CD1c-positive myeloid dendritic cell (primary cell): ENCODE results near the gene FMNL2.

Source experiments
- DNase-seq: peaks from one replicate; pipeline ENCODE4 v3.0.0-alpha.2; 2016; ENCODE audit errors: extremely low spot score

Gene FMNL2

DNA sequence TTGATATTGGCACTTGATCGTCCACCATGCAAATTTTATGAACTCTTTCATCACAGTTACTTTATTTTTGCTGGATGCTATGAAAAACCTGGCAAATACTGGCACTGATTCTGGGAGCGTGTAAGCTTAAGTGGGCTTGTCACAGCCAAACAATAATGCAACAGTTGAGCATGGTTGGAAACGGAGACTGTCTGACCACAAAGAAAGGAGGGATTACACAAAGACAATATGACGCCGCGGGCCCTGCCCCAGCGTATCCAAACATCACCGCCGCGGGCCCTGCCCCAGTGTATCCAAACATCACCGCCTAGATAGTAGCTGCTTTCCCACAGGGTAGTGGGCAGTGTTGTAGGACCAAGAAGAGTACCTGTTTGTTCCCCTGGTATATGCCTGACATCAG is 246.4 kb downstream of the FMNL2 start:
- no peak for DNase-seq

DNA sequence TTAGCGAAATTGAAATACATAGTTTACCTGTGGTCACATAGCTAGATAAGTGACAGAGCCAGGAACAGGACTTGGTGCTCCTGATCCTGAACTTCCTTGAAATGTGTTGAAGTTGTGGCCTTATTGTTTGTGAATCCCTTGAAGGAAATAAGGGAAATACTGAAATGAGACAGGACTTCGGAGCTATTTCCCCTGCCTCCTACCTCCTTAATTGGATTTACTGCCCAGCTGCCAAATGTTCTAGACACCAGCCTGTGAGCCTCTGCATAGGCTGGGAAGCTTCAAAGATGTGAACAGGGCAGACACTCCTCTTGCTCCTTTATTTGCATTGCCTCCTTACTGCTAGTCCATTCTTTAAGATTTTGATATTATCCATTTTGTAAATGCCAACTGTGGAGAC is 247.1 kb downstream of the FMNL2 start:
- DNase-seq: no peak

DNA sequence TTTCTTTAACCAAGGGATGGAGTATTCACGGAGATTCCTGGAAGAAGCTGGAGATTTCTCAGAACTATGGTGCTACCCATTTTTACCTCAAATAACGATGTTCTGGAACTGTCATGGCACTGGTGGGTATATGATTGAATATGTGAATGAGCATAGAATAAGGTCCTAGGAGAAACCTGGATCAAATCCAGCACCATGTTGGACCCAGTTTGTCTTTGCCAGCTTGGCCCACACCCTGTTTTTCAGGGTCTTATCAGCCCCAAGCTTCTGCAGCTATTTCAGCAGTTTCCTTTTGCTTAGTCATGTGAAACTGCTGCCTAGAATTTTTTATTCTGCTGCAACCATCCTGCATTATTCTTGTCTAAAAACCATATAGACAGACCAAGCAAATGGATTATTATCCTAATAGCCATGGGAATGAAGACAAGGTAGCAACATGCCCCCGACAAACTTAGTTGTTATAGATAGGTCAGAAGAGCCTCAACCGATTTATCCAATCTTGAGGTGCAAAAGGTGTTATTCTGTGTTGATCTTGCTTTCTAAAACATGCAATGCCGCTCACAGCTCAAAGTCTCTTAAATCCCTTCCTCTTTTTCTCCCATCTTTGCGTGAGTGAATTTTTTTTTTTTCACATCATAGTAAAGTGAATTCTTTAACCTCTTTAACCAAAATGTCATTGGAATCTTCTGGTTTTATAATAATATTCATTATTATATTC is 248.7 kb downstream of the FMNL2 start:
- no peak for DNase-seq

DNA sequence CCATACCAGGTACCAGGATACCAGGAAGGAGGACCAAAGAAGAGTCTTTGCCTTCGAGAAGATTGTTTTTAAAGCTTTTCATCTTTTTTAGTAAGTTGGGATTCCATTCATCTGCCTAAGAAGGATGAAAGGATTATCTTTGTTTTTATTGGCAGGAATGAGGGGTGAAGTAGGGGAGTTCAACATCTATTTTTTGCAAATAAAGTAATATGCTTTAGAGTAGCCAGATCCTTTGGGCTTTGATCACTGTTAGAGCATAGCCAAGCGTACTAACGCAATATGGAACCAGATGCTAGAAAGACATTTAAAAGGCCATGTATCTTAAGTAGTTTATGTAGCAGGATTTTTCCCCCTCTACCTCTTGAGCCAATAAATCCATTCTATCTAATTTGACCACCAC is 249.3 kb downstream of the FMNL2 start:
- no peak for DNase-seq

DNA sequence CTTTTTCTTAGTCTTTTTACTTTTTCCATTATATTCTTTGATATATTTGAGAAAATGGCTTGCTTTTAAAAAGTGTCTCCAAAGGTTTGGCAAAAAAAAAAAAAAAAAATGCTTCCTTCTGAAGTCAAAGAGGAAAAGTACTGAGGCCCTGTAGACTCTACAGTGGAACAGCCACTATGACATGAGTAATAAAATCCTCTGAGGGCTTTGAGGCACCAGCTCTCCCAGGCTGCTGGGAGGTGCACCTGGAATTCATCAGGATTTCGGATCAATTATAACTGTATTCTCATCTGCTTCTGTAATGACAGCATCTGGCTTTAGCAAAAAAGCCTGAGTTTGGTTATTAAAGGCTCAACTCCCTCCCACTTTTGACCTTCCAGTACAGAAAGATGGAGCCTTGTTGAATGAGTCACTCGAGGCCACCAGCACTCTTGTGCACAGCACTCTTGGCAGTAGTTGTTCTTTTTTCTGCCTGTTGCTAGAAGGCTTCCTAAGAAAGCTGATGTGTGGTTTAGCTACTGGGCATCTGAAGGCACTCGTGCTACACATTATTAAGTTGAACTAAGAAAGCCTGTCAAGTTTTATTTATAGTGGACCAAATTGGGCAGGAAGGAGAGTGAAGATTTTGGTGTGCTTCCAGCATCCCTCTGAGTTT is 251.0 kb downstream of the FMNL2 start:
- peak; percentile 41 for DNase-seq

DNA sequence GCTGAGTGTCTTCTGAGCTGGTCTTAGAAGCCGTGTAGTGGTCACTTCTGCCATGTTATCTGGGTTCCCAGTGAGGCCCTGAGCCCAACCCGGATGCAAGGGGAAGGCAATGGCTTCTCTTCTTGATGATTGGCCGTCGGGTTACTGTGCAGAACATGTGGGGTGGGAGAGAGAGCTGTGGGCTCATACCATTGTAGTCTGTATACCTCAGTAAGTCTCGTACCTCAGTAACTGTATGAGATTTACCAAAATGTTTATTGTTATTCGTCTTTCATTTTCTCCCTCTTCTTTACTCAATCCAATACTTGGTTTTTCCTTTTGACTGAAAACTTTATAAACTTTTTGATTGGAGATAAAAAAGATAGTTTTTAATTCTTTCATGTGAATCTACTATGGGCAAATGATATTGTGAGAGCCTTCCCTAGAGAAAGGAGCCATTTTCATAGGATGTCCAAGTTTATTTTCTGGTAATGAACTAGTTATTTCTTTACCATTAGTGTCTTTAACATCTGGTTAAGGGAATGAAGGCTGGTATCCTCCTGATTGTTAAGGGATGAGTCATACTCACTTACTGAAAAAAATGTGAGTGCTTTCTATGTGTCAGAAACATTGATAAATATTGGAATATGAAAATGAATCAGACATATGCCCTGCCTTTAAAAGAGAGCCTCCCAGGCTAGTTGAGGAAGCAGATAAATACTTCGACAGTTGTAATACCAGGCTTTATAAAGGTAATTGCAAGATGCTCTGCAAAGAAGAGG is 252.4 kb downstream of the FMNL2 start:
- no peak for DNase-seq

DNA sequence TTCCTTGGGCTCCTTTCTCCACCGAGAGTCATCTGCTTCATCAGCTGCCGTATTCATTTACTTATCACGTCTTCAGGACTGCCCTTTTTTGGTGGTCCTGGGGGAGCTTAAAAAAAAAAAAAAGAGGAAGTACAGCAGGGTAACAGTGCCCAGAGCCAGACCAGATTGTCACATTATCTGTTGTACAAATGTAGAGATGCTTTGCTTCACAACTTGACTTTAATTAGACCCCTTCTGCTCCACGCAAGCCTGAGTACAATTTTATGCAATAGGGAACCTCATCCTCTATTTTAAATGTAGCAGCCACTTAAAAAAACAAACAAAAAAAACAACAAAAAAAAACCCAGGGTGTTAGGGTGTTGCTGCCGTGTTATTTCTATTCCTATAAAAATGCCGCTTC is 254.0 kb downstream of the FMNL2 start:
- no peak for DNase-seq

DNA sequence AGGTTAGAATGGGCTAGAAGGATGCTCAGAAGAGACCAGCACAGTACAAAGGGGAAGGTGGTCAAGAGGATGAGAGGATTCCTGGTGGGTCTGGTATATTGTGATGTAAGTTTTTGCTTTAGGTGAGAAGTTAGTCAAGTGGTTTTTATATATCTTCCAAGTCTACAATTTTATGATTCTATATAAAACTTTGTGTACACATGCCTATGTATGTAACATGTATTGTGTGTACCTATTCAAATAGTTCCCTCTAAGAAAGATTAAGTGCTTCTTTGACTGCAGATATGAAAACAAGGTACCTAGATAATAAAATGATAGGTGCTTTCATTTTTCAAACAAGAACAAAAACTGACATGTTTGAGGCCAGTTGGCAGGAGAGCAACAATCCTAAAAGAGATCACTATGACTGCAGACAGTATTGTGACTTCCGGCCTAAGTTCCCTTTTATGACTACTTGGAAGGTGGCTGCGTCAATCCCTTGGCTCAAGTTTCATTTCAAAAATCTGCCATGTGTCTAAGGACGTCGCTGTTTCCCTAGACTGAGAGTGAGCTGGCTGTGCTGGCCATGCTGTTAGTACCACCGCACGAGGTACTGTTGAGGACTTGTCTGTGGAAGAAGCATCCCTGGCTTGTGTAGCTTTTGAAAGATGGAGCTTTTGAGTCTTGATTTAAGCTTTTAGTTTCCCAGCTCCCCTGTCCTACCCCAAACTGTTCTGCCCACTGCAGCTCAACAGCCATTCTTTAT is 259.2 kb downstream of the FMNL2 start:
- peak; percentile 81 for DNase-seq

DNA sequence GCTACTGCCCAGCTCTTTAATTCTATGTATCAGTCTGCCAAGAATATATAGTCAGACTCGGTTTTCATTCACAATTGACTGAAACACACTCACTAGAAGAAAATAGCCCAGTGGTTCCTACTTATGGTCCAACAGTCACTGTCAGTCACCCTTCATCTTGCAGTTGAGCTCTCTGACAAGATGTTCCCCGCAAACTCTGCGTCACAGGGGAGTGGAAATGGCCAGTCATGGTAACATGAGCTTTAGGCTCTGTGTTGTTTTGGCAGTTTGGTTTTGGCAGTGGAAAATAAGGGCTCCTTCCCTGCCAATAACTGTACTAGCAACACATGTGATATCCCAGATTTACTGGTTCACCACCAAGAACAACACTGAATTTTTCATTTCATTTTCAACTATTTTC is 259.8 kb downstream of the FMNL2 start:
- DNase-seq: no peak

DNA sequence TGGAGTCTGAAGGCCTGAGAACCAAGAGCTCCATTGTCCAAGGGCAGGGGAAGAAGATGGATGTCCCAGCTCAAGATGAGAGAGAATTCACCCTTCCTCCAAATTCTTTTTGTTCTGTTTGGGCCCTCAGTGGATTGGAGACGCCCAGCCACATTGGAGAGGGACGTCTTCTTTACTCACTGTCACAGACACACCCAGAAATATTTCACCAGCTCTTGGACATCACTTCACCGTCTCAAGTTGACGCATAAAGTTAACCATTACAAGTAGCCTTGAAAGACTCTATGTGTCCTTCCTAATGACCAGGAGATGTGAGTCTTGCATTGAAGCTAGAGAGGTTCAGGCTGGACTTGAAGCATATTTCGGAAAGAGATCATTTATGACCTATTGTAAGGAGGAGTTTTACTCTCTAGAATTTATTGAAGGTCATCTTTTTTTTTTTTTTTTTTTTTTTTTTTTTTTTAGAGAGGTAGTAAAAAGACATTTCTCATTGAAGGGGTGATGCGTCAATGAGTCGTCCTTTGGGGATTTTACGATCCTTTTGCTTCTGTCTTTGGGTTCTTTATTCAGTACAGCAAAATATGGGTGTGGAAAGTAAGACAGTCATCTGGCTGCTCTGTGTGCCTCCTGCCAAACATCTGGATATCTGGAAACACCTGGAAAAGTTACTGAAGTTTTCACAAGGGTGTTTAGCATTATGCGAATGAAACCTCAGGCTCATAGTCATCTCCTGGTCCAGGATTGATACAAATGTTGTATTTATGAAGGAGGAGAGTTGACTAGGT is 264.2 kb downstream of the FMNL2 start:
- DNase-seq: no peak

DNA sequence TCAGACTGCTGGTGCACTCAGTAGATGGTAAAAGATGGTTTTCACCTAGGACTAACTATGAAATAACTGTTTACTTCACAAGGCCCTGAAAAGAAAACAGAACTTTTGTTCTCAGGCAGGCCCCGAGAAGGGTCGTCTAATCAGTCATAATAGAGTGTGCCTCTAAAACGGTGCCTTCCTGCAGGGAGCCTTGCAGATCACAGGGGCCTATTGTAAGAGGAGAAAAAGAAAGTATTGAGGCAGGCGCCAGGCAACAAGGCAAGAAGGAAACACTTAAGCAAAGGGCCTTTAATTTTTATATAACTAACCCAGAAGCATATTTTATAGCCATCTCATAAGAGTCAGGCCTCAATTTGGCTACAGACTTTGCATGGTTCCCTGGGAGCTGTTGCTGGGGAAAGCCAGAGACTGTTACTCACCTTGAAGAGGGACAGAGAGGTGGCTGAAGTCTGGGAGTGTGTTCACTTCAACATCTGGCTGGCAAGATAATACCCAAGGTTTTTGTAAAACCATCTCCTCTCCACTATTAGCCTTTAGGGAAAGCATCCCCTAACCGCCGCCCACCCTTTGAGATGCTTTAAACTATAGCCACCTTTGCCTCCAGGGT is 265.2 kb downstream of the FMNL2 start:
- no peak for DNase-seq

DNA sequence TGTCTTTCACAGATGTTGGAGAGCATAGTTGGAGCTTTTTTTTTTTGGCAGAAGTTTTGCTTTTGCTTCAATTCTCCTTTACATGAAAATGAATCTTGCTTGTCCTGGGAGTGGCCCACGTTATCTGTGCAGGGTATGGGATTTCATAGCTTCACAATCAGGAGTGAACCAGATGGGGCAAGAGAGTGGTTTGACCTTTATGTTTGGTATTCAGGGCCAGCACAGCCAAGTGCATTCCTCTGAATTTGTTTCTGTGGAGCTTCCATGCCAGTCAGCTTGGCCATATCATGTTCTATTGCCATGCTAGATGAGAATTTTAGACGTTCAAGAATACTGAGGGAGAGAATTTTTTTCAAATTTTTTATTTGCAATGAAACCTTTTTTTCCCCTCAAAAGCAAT is 265.7 kb downstream of the FMNL2 start:
- no peak for DNase-seq

DNA sequence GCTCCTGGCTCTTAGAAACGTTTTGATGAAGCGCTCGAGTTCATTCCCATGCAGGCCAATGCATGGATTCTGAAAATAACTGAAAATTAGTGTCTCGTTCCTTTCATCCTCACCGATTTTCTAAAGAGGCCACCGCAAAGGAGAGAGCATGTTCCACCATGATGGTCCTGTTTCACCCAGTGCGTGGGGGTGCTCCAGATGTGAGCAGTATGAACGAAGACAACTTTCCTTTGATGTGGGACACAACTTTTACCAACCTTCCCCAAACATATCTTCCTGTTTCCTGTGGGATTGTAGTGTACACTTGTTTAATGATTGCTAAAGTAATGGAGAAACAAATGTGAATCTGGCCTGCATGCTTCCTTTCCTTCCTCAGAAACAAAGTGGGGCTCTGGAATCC is 267.8 kb downstream of the FMNL2 start:
- DNase-seq: no peak

DNA sequence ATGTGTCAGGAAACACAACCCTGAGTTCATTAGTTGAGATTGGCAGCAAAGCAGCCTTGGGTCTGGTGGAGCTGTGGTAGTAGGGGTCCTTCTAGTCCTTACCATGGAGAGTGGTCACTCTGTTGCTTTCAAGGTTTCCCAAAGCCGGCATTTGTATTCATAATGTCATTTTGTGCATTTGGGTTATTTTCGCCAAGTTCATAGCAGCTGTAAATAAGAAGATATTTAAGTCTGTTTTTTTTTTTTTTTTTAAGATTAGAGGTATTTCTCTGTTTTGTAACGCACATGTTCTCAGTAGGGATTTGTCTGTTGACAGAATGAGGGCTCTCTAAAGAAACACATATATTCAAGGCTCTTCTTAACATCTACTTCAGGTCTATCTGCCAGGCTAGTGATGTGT is 268.2 kb downstream of the FMNL2 start:
- DNase-seq: no peak

DNA sequence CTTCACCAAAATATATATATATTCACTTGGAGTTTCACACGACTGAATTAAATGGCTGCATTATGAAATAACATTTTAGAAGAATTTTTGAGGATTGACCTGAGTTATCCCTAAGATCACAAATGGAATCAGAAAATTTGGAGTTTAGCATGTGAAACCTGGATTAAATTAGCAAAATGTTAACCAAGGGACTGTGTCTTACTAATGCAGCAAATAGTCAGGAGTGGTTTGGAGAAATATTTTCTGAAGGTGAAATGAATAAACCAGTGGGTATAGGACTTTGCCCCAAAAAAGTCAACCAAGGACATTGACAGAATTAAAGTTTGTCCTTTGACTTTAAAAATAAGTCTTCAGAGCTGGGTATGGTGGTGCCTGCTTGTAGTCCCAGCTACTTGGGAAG is 271.1 kb downstream of the FMNL2 start:
- DNase-seq: no peak

DNA sequence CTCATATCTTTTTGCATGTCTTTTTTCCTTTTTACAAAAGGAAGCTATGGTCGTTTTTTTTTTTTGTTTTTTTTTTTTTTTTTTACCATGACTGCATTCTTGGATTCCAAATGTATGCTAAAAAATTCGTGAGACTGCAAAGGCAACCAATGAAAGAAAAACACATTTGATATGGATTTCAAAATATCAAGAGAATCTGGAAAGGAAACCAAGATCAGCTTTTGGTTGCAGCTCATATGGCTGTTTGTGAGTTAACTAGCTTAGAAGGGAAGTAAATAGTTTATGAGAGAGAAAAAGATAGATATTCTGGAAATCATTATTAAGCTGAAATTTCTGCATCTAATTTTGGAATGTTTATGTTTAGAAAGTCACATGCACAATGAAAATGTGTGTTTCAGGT is 272.0 kb downstream of the FMNL2 start:
- no peak for DNase-seq

DNA sequence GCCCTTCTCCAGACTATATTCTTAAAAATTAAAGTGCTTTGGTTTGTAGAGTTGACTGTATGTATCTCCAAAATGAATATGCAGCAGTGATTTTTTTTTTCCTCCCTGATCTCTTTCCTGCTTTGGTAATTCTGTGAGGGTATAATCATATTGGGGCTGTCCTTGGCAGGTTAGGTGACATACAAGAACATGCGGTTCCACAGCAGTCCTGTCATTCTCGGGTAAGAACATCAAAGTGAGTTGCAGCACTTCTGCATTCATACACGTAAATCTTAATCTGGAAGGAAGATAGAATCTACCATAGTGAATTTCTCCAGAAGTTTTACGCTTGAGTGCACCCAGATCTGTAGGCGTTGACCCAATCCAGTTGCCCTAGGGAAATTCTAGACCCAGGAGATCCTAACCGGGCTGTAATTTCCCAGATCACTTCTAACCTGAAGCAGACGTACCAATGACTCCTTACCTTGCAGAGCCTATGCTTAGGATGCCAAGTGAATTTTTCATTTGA is 272.9 kb downstream of the FMNL2 start:
- no peak for DNase-seq

DNA sequence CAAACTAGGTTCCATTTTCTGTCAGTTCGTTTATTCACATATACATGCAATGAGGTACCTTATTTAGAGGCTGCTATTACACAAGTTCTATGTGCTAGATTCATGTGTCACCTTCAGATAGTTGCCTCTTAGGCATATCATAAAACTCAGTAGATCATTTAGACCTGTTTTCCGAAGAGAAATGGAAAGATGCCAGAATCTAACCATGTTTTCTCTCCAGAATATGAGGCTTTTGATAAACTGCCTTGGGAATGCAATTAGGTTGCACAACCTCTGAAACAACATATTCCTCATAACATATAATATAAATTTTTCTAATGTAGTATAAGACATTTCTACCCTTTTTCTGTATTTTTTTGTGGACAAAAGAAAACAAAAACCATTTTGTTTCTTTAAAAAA is 274.2 kb downstream of the FMNL2 start:
- no peak for DNase-seq

DNA sequence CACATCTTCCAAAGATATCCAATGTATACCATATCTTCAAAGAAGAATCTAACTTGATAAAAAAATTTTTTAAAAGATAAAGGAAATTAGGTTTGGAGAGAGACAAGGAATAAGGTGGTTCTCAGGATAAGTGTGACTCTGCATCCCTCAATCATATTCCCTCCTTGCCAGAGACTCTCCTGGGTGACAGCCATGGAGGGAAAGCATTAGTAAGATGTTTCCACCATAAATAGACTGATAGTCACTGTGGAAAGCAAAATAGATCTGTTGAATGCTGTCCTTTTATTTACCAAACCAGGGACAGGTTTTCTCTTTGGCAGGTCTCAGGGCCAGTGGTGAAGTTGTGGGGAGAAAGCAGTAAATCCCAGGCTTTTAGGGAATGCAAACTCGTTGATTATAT is 274.7 kb downstream of the FMNL2 start:
- no peak for DNase-seq

DNA sequence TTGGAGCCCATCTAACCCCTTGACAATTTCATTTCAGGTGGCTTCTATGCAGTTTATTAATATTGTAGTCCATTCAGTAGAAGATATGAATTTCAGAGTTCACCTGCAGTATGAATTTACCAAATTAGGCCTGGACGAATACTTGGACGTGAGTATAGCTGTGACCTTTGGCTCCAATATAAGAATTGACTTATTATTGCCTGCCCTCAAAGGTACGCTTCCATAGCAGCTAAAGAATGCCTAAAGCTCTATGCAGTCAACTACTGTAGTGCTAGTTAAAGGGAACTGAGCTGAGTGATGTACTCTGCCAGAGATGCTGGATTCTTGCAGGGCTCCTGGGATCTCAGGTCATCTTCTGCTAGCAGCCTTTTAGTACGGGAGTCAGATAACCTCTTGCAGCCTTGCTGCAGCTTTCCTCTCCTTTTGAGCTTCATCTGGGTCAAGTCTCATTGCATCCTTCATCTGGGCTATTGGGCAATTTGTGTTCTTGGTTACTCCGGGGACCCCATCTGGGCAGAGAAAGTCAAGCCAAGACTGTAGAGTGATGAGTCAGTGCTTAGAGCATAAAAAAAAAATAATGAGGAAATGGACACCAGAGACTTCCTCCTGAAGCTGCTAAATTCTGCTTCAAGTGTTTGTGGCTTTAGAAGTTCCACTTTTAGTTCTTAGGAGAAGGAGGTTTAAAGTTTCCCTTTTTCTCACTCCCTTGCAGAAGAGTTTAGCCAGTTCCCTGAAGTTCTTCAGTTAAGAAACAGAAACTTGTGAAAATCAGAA is 276.7 kb downstream of the FMNL2 start:
- peak; percentile 93 for DNase-seq
